ENCODE measurements around the gene VSIG8.
A peak's percentile ranks its signal among the peaks of the same experiment; 100 is the strongest.

The VSIG8 gene

DNA sequence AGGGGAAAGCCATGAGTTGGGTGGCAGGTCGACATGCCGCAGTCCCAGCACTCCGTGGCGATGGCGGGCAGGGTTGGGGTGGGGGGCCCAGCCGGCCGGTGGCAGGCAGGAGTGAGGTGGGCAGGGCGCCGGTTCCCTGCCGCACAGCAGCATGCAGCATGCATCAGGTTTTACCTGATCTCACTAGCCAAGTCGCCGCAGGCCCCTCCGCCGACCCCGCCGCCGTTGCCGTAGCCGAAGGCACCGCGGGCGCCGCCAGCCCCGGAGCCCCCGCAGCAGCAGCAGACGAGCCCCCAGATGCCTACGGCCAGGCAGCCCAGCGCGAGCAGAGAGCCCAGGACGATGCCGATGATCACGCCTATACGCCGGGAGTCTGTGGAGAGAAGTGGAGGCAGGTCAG, 6.7 kb downstream of the VSIG8 start:
- no peak for DNase-seq

GRCh38 chr1:159854693-159855192, 7.7 kb downstream of the VSIG8 start:
- DNase-seq, result peak; percentile 70

GRCh38 chr1:159854116-159854692, 8.3 kb downstream of the VSIG8 start:
- DNase-seq, result peak; percentile 41

- no peak for DNase-seq
Observed at GRCh38 chr1:159853417-159854115, 8.9 kb downstream of the VSIG8 start.

GRCh38 chr1:159851407-159851806, 11.1 kb downstream of the VSIG8 start:
- DNase-seq, result no peak

GRCh38 chr1:159849626-159850366, 12.7 kb downstream of the VSIG8 start:
- DNase-seq, result no peak

- DNase-seq, result no peak
Observed at GRCh38 chr1:159848326-159848725, 14.1 kb downstream of the VSIG8 start.

DNA sequence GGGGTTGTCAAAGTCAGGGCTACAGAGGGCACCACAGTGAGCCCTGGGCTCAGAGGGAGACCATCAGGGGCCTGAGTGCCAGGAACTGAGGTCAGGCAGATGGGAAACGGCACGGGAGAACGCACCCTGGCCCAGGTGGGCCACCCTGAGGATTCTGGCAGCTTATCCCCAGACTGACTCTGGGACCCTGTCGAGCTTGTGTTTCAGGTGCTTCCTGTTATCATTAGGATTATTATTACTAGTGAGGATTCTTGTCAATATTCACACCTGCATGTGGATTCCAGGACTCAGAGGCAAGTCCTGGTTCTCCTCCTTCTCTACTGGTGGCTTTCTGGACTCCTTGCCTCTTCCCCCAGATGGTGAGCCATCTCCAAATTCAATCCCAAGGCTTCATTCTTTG, 15.2 kb downstream of the VSIG8 start:
- DNase-seq, result no peak

GRCh38 chr1:159845751-159846629, 16.5 kb downstream of the VSIG8 start:
- no peak for DNase-seq

- no peak for DNase-seq
Observed at GRCh38 chr1:159843459-159843858, 19.0 kb downstream of the VSIG8 start.

GRCh38 chr1:159841749-159842148, 20.7 kb downstream of the VSIG8 start:
- DNase-seq, result no peak

GRCh38 chr1:159839116-159839849, 23.2 kb downstream of the VSIG8 start:
- DNase-seq, result no peak

DNA sequence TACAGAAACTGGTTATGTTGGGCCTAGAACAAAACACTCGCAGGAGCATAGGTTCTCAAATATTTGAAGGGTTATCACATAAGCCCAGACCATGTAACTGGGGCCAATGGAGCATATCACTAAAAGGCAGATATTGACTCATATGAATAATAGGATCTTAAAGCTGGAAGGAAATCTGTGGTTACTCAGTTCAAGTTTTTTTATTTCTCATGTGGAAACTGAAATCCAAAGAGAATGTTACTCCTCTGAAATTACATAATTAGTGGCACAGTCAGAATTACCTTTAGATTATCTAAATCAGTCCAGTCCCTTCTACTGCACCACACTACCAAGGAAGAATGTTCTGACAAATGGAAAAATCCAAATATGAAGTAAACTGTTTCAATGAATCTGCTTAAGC, 23.7 kb downstream of the VSIG8 start:
- DNase-seq, result no peak

GRCh38 chr1:159835862-159836525, 26.5 kb downstream of the VSIG8 start:
- DNase-seq, result no peak

GRCh38 chr1:159835356-159835755, 27.1 kb downstream of the VSIG8 start:
- no peak for DNase-seq

- no peak for DNase-seq
Observed at GRCh38 chr1:159832309-159832708, 30.1 kb downstream of the VSIG8 start.

- peak; percentile 60 for DNase-seq
Observed at GRCh38 chr1:159831412-159832141, 30.9 kb downstream of the VSIG8 start.

GRCh38 chr1:159830722-159831121, 31.7 kb downstream of the VSIG8 start:
- no peak for DNase-seq

- no peak for DNase-seq
Observed at GRCh38 chr1:159829822-159830465, 32.5 kb downstream of the VSIG8 start.

DNA sequence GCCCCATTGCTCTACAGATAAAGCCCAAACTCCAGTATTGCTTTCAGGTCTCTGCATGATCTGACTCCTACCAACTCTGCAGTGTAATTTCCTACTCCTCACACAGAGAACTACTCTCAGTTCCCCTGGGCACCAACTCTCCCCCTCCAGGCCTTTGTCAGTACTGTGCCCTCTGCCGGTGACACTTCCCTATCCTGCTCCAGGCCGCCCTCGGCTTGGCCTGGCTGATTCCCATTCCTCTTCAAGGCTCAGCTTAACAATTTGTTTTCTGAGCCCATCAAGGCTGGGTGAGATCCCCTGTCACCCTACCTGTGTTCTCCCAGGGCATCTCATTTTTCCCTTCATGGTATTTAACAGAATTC, 33.2 kb downstream of the VSIG8 start:
- peak; percentile 73 for DNase-seq
